DND-41 (cell line): Measurements from ENCODE around the gene PALB2.

Experiments
- ATAC-seq: fragments of 200-7000 bp; cut with Tn5 transposase; 3 replicates; pipeline ENCODE4 v1.9.1; 2021; ENCODE audit warnings: low read depth; ENCODE audit not compliant: insufficient read depth
- DNase-seq: peaks from one replicate; pipeline ENCODE4 v3.0.0-alpha.2; 2020
- H2AFZ ChIP-seq: 2 replicates; pipeline ENCODE4 v1.6.0; 2012; ENCODE audit warnings: low read depth, low read length
- H3K27ac ChIP-seq: 2 replicates; pipeline ENCODE4 v1.5.1; 2012; ENCODE audit warnings: low read length, inconsistent platforms
- H3K27me3 ChIP-seq: fragments of 200-600 bp; sonication (generic); 2 replicates; pipeline ENCODE4 v1.6.0; 2012; ENCODE audit warnings: low read length, mild to moderate bottlenecking, inconsistent platforms; ENCODE audit not compliant: insufficient read depth, poor library complexity
- H3K36me3 ChIP-seq: 2 replicates; pipeline ENCODE4 v1.5.1; 2012; ENCODE audit warnings: low read length, inconsistent platforms; ENCODE audit not compliant: insufficient read depth
- H3K4me1 ChIP-seq: 2 replicates; pipeline ENCODE4 v1.5.1; 2012; ENCODE audit warnings: mild to moderate bottlenecking, low read length; ENCODE audit not compliant: insufficient read depth
- H3K4me2 ChIP-seq: 2 replicates; pipeline ENCODE4 v1.6.0; 2012; ENCODE audit warnings: mild to moderate bottlenecking, moderate library complexity, low read length, inconsistent platforms; ENCODE audit not compliant: insufficient read depth
- H3K4me3 ChIP-seq, 2 experiments: fragments of 200-600 bp in 1 of 2; shearing (Covaris generic) in 1 of 2; 2 replicates each; pipeline ENCODE4 v1.5.1; 2012 to 2016; ENCODE audit warnings: inconsistent platforms in 2 of 2, low read length in 2 of 2, mild to moderate bottlenecking in 2 of 2, low read depth in 1 of 2, moderate library complexity in 1 of 2
- H3K79me2 ChIP-seq: 2 replicates; pipeline ENCODE4 v1.6.0; 2012; ENCODE audit warnings: low read length, inconsistent platforms; ENCODE audit not compliant: insufficient read depth
- H3K9ac ChIP-seq: 2 replicates; pipeline ENCODE4 v1.6.0; 2012; ENCODE audit warnings: low read depth, mild to moderate bottlenecking, inconsistent platforms, low read length, moderate library complexity
- H3K9me3 ChIP-seq: 2 replicates; pipeline ENCODE4 v1.5.1; 2012; ENCODE audit warnings: low read length, moderate library complexity, mild to moderate bottlenecking, inconsistent platforms; ENCODE audit not compliant: insufficient read depth, severe bottlenecking
- H4K20me1 ChIP-seq: 2 replicates; pipeline ENCODE4 v1.6.0; 2012; ENCODE audit warnings: low read length; ENCODE audit not compliant: insufficient read depth
- CTCF ChIP-seq: IDR thresholded peaks from 2 replicates; pipeline ENCODE4 v1.5.1; 2012; ENCODE audit warnings: borderline replicate concordance, low read length, moderate library complexity, mild to moderate bottlenecking; ENCODE audit not compliant: poor library complexity, severe bottlenecking; ENCODE audit errors: extremely low read depth
- EZH2 ChIP-seq: IDR thresholded peaks from 3 replicates; pipeline ENCODE4 v1.6.1; 2012; ENCODE audit warnings: borderline replicate concordance, low read depth, mild to moderate bottlenecking, moderate library complexity, low read length, inconsistent platforms; ENCODE audit not compliant: severe bottlenecking

PALB2 gene

GRCh38 chr16:23663918-23664317, 22.8 kb upstream of the PALB2 start:
- H3K4me2 ChIP-seq, result no peak overlapping the region
- no peak for ATAC-seq
- no peak overlapping the region for H2AFZ ChIP-seq
- no peaks in the 10 kb centered on the region for H3K9me3 ChIP-seq
- H3K36me3 ChIP-seq, result peaks cover 98% of the 10 kb centered on the region
- H3K79me2 ChIP-seq, result 0 out of 2 replicates have a peak, but pooled peaks cover 3% of the 10 kb centered on the region
- H3K4me1 ChIP-seq, result no peaks in the 10 kb centered on the region
- no peak for DNase-seq
- H4K20me1 ChIP-seq, result no peaks in the 10 kb centered on the region
- TF ChIP-seq CTCF, result no peak
- H3K27ac ChIP-seq, result no peak overlapping the region
- H3K9ac ChIP-seq, result no peak overlapping the region
- no peaks in the 10 kb centered on the region for H3K27me3 ChIP-seq
- H3K4me3 ChIP-seq, result no peak overlapping the region

DNA sequence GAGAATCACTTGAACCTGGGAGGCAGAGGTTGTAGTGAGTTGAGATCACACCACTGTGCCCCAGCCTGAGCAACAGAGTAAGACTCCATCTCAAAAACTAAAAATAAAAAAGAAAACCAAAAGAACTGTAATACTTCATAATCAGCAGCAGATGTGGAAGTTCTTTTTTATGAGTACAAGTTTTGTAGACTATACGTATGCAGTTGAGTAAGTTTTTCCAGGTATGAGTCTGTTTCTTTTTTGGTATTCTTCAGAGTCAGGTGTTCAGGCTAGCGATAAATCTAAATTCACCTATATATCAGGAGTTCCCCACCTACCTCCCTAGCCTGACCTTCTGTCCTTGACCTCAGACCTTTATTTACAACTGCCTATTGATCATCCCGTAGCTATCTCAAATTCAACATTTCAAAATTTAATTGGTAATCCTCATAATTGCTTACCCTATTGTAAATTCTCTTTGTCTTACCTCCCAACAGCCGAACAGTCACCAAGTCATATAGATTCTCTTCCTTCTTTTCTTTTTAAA, 10.9 kb upstream of the PALB2 start:
- Histone ChIP-seq H3K9ac (no peak overlapping the region), H3K79me2 (peaks cover 92% of the 10 kb centered on the region), H3K4me1 (no peaks in the 10 kb centered on the region), H2AFZ (no peak overlapping the region), H3K4me3 (no peak overlapping the region), H3K9me3 (no peaks in the 10 kb centered on the region), H3K36me3 (peaks cover 64% of the 10 kb centered on the region), H4K20me1 (peaks cover 28% of the 10 kb centered on the region; the same call in 1 of the 2 replicates), H3K4me2 (no peak overlapping the region), H3K27me3 (no peaks in the 10 kb centered on the region), H3K27ac (no peak overlapping the region)
- DNase-seq (no peak), ATAC-seq (no peak)
- TF ChIP-seq CTCF (no peak), EZH2 (no peak)

DNA sequence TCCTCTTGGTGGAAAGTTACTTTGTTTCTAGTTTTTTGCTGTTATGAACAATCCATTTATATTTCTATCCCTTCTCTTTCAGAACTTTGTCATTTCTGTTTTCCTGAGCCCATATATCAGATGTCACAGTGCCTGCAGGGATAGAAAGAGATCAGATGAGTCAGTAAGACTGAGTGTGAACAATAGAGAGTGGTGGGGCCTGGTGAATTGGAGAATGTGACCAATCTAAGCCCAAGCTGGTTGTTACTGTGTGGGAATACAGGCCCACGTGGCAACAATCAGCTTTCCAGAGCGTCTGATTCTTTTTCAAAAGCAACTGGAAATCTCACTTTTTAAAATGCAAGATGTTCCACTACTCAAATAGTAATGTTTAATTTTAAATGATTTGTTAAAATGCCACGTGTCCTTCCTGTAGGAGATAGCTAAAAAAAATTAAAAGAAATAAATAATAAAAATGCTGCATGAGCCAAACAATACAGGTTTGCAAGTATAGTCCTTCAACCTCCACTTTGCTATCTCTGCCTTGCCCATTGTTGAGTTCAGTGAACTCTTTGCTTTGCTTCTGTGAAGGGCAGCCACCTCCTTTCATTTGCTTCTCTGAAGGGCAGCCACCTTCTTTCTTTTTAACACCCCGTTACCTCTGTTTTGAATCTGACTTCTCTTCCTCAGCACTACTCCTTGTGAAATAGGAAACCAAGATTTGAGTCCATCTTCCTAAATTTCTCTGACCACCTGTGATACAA, 9.7 kb upstream of the PALB2 start:
- H3K36me3 ChIP-seq, result peaks cover 72% of the 10 kb centered on the region
- H3K27me3 ChIP-seq, result no peaks in the 10 kb centered on the region
- H2AFZ ChIP-seq, result no peak overlapping the region
- TF ChIP-seq CTCF, result no peak
- TF ChIP-seq EZH2, result no peak
- peaks cover 27% of the 10 kb centered on the region; the same call in 1 of the 2 replicates for H4K20me1 ChIP-seq
- ATAC-seq, result no peak
- no peak overlapping the region for H3K4me3 ChIP-seq
- no peaks in the 10 kb centered on the region for H3K9me3 ChIP-seq
- DNase-seq, result no peak
- peaks cover 98% of the 10 kb centered on the region for H3K79me2 ChIP-seq
- H3K4me2 ChIP-seq, result no peak overlapping the region
- H3K9ac ChIP-seq, result no peak overlapping the region
- H3K27ac ChIP-seq, result no peak overlapping the region
- 0 out of 2 replicates have a peak, but pooled peaks cover 2% of the 10 kb centered on the region for H3K4me1 ChIP-seq
